Activated naive CD4-positive, alpha-beta T cell treated with anti-CD3 and anti-CD28 coated beads for 36 hours (primary cell): ENCODE results near the gene ZFP30. TPM values are rescaled to one million over a fixed set of nuclear protein-coding genes. Genes with fewer than 3 reads are reported as not detected.

Source experiments
- total RNA-seq, 2 experiments: library from RNA; stranded (reverse); gene quantifications; one replicate each; pipeline ENCODE4 v1.2.3, GENCODE V29; 2021

ZFP30 gene
- total RNA-seq, 2 experiments from 2014 or later: 10.7 to 11.4 TPM

Other genes starting within 250 kb of the ZFP30 start
- 10 to 100 TPM in 1 of 2 experiments, 1 to 10 TPM in 1; 8.6 to 10.6 TPM for gene ZNF569, start 188.0 kb downstream of the ZFP30 start, total RNA-seq
- 1 to 10 TPM; 3.1 to 3.7 TPM for gene ZNF570, start 186.1 kb downstream of the ZFP30 start, total RNA-seq
- 1 to 10 TPM; 3.8 to 3.9 TPM for gene ZNF793, start 148.5 kb downstream of the ZFP30 start, total RNA-seq
- gene ZNF571, start 60.7 kb downstream of the ZFP30 start, total RNA-seq: 1 to 10 TPM; 2.8 to 3.5 TPM
- gene ZNF540, start 60.6 kb downstream of the ZFP30 start, total RNA-seq: 1 to 10 TPM; 1.0 to 1.9 TPM
- gene ZNF607, start 64.3 kb upstream of the ZFP30 start, total RNA-seq: 1 to 10 TPM; 3.4 to 4.1 TPM
- gene ZNF573, start 124.1 kb upstream of the ZFP30 start, total RNA-seq: 1 to 10 TPM; 6.1 to 7.3 TPM